GM18858 (cell line): Measurements from ENCODE around the gene HOXC11.

Experiments
- ATAC-seq: cut with Tn5 transposase; IDR thresholded peaks from one replicate; pipeline ENCODE4 v1.9.1; 2021; ENCODE audit not compliant: unreplicated experiment

HOXC11 gene

GRCh38 chr12:53971686-53972085 lies 1.2 kb upstream of the HOXC11 start:
- no peak for ATAC-seq

DNA sequence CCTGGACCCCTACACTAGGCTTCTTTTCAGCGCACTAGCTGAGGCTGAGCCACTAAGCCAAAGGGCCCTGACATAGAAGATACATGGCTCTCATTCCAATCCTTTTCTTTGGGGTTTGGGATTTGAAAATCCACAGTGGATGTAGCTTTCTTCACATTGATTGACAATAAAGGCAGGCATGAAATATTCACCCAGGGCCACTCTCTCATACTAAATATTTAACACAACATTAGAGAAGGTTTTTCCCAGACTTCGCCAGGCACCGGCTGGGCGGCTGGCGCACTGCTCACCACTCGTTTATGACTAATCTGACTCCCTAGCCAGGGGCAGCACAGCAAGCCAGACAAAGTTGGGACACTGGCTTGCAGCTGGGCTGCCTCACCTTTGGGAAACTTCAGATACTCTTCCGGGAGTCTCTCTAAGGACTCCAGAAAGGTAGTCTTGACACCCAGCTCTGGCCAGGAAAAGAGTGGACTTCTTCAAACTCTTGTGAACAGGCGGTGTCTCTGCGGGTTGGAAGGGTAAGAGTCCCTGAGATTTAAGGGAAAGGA lies 699 bp upstream of the HOXC11 start:
- no peak for ATAC-seq

DNA sequence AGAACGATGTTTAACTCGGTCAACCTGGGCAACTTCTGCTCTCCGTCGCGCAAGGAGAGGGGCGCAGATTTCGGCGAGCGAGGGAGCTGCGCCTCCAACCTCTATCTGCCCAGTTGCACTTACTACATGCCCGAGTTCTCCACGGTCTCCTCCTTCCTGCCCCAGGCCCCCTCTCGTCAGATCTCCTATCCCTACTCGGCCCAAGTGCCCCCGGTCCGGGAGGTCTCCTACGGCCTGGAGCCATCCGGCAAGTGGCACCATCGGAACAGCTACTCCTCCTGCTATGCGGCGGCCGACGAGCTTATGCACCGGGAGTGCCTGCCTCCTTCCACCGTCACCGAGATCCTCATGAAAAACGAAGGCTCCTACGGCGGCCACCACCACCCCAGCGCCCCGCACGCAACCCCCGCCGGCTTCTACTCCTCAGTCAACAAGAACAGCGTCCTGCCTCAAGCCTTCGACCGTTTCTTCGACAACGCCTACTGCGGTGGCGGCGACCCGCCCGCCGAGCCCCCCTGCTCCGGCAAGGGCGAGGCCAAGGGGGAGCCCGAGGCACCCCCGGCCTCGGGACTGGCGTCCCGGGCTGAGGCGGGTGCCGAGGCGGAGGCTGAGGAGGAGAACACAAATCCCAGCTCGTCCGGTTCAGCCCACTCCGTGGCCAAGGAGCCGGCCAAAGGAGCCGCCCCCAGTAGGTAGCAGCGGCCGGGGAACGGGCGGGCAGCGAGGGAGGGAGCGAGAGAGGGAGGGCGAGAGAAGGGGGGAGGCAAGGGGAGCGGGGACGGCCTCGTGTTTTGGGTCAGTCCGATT lies 513 bp downstream of the HOXC11 start:
- no peak for ATAC-seq

DNA sequence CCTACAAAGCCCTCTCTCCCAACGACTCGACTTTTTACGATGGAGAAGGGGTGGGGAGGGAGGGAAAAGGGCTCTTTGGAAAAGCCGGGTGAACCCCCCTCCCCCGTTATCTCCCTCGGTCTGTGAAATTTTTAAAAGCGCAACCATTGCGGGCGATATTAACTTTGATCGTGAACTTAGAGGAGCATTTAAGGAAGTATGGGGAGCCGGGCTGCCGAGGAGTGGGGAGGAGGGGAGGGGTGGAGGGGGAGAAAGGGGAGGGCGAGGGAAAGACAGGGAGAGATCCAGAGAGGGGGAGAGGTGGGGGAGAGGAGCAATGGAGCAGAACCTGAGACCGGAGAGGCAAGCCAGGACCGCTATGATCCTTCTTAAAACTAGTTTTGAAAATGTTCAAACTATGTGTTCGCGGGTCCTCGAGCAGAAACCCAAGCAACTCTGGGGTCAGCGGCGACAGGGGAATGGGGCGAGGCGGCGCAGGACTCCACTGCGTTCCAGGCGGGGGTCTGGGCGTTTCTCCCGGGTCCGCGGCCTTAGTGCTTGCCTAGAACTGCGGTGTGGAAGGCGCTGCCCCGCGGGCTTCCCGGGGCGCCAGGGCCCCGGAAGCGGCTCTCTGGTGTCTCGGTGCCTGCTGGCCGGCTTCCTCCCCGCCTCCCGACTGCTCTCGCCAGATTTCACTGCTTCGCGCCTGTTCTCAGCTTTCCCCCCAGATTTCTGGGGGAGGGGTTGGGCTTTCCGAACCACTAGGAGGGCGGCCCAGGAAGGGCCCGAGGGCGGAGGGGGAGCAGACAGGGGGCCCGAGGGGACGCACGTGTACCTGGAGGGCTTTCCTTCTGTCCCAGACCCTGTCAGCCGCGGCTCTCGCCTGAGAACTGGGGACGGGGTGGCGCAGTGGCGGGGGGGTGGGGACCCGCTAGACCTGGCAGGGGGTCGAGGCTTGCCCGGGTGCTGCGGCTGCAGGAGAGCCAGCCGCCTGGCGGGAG lies 1.4 kb downstream of the HOXC11 start, which contains the start of gene HOTAIR:
HOTAIR (minus strand) TSS at position 871 of the 980 bp plus-strand sequence.
- no peak for ATAC-seq

DNA sequence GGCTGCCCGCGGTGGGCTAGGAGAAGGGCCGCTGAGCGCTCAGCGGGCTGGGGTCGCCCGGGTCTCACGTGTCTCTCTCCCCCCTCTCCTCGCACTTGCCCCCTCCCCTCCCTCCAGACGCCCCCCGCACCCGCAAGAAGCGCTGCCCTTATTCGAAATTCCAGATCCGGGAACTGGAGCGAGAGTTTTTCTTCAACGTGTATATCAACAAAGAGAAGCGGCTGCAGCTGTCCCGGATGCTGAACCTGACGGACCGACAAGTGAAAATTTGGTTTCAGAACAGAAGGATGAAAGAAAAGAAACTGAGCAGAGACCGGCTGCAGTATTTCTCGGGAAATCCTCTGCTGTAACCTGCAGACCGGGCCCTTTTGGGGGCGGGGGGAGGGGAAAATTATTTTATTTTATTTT lies 2.1 kb downstream of the HOXC11 start:
- no peak for ATAC-seq

DNA sequence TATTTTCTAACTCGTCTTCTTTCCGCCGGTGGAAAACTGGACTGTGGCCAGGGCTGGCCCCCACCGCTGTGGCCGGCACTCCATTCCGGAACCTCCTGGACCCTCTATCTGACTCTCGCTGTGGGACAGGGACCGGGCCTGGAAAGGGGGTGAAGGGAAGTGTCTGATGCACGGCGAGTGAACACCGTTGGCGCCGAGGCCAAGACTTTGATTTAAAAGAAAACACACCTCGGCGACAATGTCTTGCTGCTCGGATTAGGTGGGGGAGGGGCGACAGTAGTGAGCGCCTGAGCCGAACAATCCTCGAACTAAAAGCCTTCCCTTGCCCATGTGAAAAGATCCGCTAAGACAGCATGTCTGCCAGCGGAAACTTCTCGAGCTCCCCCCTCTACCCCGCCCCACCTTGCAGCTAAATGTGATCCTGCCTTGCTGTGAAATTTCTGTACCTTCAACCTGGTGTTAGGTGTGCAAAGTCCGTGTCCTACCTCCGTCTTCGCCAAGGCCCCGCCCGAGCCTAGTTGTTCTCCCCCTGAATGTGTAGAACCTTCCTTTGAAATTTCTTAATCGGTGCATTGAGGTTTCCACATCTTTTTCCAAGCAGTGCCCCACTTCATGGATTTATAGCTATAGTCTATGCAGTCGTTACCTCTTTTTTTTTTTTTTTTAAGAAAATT lies 2.7 kb downstream of the HOXC11 start:
- no peak for ATAC-seq

- ATAC-seq: no peak
These were observed 3.4 kb downstream of the HOXC11 start for GRCh38 chr12:53976172-53976822.

- ATAC-seq: no peak
These were observed 4.1 kb downstream of the HOXC11 start for GRCh38 chr12:53976823-53977595.

DNA sequence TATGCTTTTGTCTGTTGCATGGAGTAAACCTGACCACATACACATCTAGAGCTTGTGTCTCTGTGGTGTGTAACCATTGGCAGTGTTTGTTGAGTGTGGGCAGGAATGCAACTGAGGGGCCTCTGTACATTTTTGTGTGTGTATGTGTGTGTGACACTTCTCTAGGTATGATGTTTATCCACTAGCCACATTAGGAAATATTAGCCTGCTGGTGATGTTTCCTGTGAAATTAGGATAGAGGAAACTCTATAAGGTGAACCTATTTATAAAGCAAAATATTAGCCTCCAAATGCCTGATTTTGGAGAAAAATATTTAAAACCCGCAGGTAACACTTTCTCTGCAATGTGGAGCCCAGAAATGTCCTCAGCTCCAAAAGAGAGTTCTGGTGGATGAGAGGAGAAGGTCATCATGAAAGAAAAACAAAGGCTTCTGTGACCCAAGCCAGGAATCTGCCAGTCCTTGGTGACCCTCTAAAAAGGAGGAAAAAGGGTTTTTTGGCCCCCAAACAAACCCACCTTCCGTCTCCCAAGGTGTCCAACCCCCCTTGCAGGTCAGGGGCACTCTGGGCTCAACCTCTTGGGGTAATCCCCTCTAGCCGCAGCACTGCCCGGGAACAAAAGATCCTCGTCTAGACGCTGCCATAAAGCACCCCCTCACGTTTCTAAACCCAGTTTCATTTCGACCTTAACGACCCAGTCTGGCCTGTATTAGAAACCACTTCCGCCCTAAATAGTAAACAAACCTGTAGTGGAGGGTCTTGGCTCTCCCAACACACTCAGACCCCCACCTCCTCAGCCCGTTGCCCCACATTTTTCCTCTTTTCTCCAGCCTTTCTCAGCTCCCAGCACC lies 4.9 kb downstream of the HOXC11 start:
- ATAC-seq: no peak

- ATAC-seq: no peak
These were observed 5.8 kb downstream of the HOXC11 start for GRCh38 chr12:53978477-53979356.

- no peak for ATAC-seq
These were observed 7.3 kb downstream of the HOXC11 start for GRCh38 chr12:53980104-53980801.

- ATAC-seq: no peak
These were observed 8.0 kb downstream of the HOXC11 start for GRCh38 chr12:53980802-53981496.

GRCh38 chr12:53981634-53982565 lies 9.0 kb downstream of the HOXC11 start:
- ATAC-seq: no peak

DNA sequence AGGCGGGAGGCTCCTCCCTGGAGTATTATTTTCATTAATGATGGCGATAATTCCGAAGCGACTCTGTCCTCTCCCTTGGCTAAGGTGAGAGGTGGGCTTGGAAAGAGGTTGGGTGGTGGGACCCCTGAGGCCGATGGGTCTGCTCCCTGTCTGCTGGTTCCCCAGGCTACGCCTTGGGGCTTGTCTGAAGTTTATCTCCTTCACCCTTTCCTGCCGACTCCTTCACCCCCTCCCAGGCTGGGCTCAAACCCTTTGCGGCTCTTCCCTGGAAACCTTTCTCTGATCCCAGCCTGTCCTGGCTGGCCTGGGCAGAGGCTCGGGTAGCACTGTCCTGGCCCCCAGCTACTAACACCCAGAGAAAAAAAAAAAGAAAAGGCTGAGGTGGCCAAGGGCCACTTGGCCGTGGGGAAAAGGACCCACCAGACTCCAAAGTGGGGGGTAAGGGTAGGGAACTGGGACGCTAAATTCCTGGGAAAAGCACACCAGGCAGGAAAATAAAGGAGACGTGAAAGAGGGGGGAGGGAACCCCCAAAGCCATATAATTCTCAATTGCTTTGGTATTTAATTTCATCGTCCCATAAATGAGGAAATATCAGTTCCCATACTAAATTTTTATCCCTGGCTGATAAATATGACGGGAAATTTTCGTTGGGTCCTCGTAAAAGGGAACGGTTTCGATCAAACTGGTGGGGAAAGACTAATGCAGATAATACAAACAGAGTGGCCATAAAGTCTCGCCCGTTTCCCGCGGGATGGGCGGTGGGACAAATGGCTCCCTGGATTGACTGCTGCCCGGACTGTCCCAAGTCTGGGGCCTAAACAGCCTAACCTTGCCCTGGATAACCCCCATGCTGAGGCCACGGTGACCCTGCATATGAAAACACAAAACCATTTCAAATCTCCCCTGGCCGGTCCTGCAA lies 10.0 kb downstream of the HOXC11 start:
- ATAC-seq: no peak
